ENCODE data around the gene INSYN1. TPM values are rescaled to one million over a fixed set of nuclear protein-coding genes. Genes with fewer than 3 reads are reported as not detected.
A peak's percentile ranks its signal among the peaks of the same experiment; 100 is the strongest.

Gene INSYN1
- total and polyA plus RNA-seq, 2 experiments from 2014 or later = 0.18 to 14.2 TPM

- TF ChIP-seq ZNF462 (CRISPR knock-in tag; IDR thresholded peaks at IDR 0.05) (no peak), ZNF331 (CRISPR knock-in tag; IDR thresholded peaks at IDR 0.05; ENCODE audit: low read depth) (no peak), REST (IDR thresholded peaks at IDR 0.05; ENCODE audit: unreplicated experiment) (no peak), ZNF114 (CRISPR knock-in tag; IDR thresholded peaks at IDR 0.05) (no peak)
These were observed 20.3 kb upstream of the INSYN1 start (continued) for GRCh38 chr15:73773428-73773827.

GRCh38 chr15:73771385-73772045 is 18.4 kb upstream of the INSYN1 start:
- H3K36me3 ChIP-seq (ENCODE audit: insufficient read depth) = no peaks in the 10 kb centered on the region
- DNase-seq (ENCODE audit: low spot score) = peak; percentile 63
- peaks cover 9% of the 10 kb centered on the region for H3K27me3 Mint-ChIP-seq (ENCODE audit: insufficient read depth, low read depth, poor library complexity)
- no peaks in the 10 kb centered on the region; the same call in 2 of the 3 replicates for H3K36me3 Mint-ChIP-seq (ENCODE audit: low read depth)
- no peaks in the 10 kb centered on the region for H3K27me3 ChIP-seq (ENCODE audit: insufficient read depth)
- no peaks in the 10 kb centered on the region; the same call in 1 of the 2 replicates for H3K4me1 ChIP-seq (ENCODE audit: insufficient read depth)
- peak overlapping the region; percentile 56; the same call in 1 of the 2 replicates for H2AFZ ChIP-seq
- H4K20me1 ChIP-seq (replicated peaks; ENCODE audit: insufficient read depth) = no peaks in the 10 kb centered on the region
- ATAC-seq = peak; percentile 73
- H3K27ac Mint-ChIP-seq = no peak overlapping the region
- H3K79me2 ChIP-seq (replicated peaks; ENCODE audit: insufficient read depth) = no peaks in the 10 kb centered on the region
- TF ChIP-seq EZH2phosphoT487 (IDR thresholded peaks at IDR 0.05; ENCODE audit: unreplicated experiment) (no peak), CTCF (conservative IDR thresholded peaks at IDR 0.05; ENCODE audit: low read depth in 2 of 2) (peak; percentile 50 to 60)
- H3K4me2 ChIP-seq = no peak overlapping the region
- H3K4me3 ChIP-seq = no peak overlapping the region
- H3K9me2 ChIP-seq (ENCODE audit: insufficient read depth) = 0 out of 2 replicates have a peak, but pooled peaks cover 5% of the 10 kb centered on the region
- no peak overlapping the region for H3K27ac ChIP-seq (ENCODE audit: low read depth)
- H3F3A ChIP-seq (replicated peaks; ENCODE audit: low read depth) = no peaks in the 10 kb centered on the region
- H3K4me1 Mint-ChIP-seq = peaks cover 29% of the 10 kb centered on the region
- H3K4me3 Mint-ChIP-seq = no peak overlapping the region
- no peaks in the 10 kb centered on the region for H3K9me3 Mint-ChIP-seq
